HG03135 (cell line): ENCODE results near the gene ADAMTS5.

Experiments used
- ATAC-seq: cut with Tn5 transposase; IDR thresholded peaks from one replicate; pipeline ENCODE4 v1.9.1; 2021; ENCODE audit warnings: mild to moderate bottlenecking, moderate library complexity; ENCODE audit not compliant: unreplicated experiment

The ADAMTS5 gene

DNA sequence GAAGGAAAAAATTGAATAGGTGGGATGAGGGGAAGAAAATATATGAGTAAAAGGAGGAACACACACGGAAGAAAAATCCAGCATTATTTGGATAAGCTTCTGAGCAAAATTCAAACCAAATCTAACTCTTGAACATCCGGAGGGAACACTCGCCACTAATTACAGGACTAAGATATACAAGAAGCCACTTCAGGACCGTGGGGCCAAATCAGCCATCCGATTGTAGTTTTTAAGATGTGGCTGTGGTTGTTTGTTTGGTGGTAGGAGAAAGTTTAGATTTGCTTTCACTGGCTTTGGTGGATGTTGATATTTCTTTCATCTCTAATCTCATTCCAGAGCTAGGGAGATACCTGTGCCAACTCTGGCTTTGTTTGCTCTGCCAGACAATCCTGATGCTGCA, 78.0 kb downstream of the ADAMTS5 start:
- no peak for ATAC-seq

DNA sequence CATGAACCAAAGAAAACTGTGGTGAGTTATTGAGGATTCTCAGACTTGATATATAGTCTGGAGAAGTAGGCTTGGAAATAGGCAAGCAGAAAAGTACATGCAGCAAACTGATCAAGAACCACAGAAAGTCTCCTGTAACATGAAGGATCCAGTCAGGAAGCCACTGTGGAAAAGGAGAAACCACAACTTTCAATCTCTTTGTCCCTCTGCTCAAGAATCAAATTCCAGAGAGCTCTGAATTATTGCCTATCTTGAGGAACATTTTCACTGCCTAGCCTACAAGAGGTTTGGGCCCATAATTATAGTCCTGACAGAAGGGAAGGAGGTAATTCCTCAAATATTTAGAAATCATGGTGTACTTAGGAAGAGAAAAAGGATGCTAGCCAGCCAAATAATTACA, 78.6 kb downstream of the ADAMTS5 start:
- no peak for ATAC-seq

DNA sequence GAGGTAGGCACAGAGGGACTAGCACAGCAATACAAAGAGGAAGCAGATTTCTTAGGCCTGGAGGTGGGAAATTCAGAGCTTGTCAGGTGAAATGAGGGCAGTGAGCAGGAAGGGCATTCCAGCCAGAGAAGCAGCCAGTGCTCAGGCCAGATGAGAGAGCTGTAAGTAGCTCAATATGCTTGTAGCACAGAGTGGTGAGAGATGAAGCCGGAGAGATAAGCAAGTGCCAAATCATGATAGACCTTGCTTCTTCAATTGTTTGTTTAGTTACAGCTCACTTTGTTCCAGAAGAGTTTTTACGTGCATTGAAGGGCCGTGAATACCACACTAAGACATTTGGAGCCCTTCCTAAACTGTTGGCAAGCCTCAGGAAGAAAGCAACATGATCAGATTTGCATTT, 79.6 kb downstream of the ADAMTS5 start:
- ATAC-seq, result no peak

- no peak for ATAC-seq
These were observed 82.5 kb downstream of the ADAMTS5 start for GRCh38 chr21:26884436-26884835.

GRCh38 chr21:26883768-26884167, 83.1 kb downstream of the ADAMTS5 start:
- ATAC-seq, result no peak

DNA sequence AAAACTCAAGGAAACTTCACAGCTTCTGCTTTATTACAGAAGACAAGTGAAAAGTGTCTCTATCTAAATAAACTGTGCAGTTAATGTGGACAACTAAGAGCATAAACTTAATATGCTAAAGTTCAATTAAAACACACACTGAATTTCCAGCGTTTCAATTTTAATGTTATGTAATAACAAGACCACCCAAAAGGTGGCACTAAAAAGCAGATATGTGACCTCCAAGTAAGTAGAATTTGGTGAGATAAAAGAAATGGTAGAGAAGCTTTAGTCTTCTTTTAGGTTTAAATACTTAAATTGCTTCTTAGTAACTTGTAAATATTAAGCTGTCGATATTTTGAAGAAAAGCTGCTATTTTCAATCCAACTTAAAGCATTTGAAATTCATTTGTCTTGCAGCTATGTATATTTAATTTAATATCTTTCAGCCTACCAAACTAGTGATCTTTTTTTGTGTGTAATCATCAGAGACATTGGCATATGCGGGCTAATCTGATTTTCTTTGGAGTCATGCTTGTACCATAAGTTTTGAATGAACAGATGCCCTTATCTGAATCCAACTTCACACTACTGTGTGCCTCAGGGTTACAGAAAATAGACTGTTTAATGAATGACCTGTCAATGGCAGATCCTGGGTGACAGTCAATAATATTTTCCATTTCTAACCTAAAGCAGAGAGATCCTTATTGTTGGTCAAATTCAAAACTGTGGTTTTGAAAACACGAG, 85.2 kb downstream of the ADAMTS5 start:
- ATAC-seq, result no peak

- ATAC-seq, result no peak
These were observed 89.9 kb downstream of the ADAMTS5 start for GRCh38 chr21:26877018-26877417.

DNA sequence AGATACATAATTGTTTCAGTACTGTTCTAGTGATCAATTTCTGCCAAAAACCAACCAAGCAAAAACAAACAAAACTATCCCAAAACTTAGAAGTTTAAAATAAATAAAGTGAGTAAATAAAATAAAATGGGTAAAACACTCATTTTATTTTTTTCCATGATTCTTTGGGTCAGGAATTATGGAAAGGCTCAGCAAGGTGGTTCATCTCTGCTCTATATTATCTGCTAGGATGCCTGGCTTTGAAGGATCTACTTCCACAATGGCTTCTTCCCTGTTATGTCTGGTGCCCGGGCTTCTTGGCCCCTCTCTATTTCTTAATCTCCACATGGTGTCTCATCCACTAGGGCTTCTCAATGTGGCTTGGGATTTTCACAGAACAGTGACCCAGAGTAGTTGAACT, 92.5 kb downstream of the ADAMTS5 start:
- ATAC-seq, result no peak
